Measurements from ENCODE around the gene GATB.

The GATB gene

DNA sequence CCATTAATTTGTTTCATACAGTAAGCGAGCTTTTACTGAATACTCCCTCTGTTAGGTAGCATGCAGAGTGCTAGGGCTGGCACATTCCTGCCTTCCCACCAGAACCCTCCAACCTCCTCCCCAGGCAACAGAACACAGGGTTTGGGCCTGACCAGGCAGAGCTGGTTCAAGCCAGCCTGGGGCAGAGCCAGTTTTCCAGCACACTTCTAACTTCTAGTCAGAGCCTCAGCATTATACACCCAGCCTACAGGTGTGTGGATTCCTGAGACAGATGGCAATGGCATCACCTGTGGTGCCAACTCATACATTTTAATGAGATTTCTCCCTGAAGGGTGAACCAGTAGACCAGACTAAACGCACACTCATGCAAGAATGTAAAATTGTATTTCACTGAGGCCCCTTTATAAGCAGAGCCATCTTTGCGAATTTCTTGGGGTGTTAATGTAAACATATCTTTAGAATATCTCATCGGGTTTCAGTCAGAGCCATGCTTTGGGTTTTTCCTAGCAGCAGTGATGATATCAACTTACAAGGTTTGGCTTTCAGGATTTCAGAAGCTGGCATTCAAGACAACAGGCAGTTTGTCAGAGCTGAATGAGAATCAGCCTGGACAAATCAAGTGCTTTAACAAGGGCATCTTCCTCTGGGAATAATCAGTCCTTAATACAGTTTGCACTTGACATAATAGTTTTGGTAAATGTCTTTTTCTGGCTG lies 92.0 kb downstream of the GATB start:
- no peak for DNase-seq

DNA sequence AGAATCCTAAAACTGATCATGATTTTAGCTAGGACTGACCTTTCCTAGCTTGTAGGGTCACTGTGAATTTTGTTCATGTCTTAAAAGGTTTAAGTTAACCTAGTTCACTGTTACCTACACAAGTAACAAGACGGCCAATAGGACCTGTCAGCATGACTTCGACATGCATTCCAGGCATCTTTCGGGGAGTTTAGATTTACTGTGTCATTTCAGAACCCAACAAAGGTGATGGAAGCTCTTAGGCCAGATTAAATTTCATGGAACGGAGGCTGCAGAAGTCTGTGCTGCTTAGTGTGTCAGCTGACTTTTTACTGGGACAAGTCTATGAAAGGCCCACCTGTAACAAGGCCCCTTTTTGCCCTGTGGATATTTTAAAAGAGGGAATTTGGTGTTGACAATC lies 93.1 kb downstream of the GATB start:
- DNase-seq, result no peak

DNA sequence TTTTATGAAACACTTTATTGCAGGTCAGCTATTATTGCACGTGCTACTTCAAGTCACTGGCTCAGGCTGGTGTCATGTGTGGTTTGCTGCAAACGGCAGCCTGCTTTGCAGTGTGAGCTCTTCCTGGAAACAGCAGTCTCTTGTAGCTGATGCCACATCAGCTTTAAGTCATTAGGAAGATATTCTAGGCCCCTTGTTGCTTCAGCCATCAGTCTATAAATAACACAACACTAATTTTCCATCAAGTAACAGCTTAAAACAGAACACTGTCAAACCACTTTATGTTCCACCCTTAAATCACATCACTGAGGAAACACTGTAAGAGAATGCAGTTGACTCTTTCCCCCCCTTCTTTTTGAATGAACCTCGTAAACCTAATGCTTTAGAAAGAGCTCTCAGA lies 93.8 kb downstream of the GATB start:
- DNase-seq, result no peak

DNA sequence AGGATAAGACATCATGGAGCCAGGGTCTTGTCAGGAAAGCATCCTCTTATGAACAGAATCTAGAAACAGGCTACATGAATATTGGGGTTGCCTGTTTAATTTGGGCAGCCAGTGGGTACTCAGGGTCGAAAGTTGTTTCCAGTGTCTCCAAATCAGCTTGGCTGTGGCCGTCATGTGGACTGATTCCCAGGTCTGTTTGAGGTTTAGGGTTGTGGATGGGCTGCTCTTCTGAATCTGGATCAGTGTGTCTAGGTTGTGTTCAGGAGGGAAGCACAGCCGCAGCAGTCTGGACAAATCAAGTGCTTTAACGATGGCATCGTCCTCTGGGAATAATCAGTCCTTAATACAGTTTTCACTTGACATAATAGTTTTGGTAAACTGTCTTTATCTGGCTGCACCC lies 94.3 kb downstream of the GATB start:
- DNase-seq, result no peak

DNA sequence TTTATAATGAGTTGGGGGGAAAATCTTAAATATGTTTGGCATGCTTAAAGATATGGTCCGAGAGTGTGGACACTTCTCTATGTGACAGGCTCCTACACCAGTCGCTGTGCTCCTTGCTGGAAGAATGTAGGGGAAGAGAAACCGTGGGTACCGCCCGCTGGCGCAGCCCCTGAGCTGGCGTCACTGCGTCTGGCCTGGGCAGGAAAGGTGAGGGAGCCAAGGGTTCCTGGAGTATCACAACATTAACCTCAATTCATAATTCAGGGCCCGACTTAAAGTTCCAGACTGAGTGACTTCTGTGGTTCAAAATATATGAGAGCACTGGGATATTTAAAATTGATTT lies 95.1 kb downstream of the GATB start:
- no peak for DNase-seq

DNA sequence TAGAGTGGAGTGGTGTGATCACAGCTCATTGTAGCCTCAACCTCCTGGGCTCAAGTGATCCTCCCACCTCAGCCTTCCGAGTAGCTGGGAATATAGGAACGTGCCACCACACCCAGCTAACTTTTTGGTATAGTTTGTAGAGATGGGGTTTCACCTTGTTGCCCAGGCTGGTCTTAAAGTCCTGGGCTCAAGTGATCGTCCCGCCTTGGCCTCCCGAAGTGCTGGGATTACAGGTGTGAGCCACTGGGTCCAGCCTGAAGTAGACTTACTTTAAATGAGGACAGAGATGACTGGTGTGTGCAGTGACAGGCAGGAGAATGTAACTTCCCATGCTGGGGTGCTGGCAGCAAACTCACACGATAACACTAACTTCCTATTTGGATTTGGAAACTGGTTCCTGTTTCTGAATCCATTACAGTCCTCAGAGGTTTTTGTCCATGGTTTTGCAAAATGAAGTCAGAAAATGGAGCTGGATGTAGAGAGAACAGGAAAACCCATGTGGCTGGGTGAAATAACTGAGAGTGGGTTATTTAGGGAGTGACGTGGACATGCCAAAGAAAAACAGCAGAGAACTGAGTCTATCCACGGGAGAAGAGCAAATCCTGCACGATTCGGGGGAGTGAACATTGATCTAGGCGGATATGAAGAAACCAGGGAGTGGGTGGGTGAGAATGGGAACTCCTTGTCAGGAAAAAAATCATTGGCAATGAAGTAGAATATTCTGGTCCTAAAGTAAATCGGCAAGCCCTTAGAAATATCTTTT lies 95.6 kb downstream of the GATB start:
- no peak for DNase-seq

DNA sequence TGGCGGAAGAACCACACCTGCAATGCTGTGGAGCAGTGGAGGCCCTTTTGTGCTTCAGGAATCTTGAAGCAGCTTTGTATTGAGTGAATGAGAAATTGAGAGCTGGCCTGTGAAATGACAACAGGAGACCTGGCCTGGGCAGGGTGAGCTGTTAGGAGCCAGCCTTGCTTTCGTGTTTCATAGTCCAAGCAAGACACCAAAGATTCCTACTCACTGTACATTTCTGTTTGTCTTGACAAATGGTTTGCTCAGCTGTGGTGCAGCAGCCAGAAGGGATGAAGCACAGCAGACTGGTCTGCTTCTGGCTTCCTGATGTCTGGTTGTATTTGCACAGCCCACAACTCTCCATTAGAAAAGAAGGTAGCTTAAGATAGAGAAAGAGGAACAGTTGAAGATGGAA lies 96.5 kb downstream of the GATB start:
- DNase-seq, result no peak

DNA sequence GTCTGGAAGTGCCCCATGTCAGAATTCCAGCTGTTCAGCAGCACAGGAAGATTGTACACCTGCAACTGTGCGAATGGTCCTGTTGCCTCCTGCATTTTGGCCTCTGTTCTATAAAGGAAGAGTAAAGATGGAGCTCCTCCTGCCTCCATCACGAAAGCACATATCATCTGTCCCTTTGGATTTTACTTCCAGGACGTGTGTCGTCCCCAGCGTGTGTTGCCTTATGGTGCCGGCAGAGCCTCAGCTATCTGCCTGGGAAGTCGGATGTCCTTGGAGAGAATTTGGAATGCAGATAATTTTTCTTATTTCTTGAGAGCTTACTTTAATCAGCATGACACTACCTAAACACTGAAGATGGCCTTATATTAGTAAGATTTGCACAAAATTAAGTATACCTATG lies 97.7 kb downstream of the GATB start:
- DNase-seq, result no peak

DNA sequence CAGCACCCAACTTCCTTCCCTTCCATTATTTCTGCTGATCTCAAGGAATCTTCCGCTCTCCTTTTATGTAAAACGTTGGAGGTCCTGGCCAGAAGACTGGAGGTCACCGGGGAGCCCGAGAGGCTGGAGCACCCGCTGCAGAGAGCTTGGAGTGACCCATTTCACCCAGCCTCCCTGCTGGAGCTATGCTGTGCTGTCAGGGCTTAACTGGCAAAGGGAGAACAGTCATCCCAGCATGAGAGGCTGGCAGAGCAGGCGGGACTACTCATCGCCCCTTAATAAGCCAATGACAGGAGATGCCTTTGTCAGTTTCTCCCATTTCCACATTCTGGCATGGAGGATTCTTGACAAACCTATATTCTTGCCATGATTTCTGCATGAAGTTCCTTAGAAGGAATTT lies 98.9 kb downstream of the GATB start:
- no peak for DNase-seq

DNA sequence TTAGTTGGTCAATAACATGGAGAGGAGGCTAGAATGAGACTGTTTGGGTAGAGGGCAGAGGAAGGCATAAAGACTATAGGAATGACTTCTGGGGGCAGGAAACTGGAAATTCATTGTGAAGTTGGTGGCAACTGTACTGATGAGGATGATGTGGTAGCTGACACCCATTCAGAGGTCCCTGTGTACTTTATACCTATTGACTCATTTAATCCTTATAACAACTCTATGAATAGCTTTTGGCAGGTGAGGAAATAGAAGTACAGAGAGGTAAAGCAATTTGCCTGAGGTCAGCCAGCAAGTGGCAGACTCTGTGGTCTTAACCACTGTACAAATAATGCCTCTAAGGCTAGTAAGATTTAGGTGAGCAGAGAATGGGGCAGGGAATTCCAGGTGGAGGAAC lies 100.1 kb downstream of the GATB start:
- DNase-seq, result no peak

DNA sequence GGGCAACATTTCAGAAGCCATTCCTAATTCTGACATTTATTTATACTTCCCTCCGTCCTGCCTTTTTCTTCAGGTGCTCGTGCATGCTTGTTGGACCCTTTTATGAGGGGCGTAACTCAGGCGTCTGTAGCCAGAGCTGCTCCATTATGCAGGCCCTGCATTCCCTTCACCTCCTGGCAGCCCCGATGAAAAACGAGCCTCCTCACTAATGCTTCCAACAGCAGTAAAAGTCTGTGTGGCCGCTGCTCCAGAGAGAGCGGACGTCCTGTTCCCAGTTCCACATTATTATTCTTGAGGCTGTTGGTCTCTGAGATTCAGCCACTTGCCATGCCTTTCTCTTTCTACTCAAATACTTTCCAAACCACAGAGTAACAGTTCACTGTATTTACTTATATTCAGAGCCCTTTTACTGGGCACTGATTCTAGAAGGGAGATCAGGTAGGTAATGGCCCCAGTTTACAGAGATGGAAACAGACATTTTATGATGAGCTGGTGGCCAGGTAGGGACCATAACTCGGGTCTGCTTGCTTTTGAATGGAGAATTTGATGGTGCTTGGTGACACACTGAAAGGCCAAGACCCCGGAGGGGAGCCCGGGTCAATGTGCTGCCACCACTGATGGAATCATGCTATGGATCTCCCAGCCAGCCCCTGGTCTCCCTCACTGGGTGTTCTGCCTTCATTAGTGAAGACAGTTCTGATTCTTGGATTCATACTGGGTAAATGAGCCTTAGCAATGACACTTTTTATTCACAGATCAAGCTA lies 101.0 kb downstream of the GATB start:
- no peak for DNase-seq

DNA sequence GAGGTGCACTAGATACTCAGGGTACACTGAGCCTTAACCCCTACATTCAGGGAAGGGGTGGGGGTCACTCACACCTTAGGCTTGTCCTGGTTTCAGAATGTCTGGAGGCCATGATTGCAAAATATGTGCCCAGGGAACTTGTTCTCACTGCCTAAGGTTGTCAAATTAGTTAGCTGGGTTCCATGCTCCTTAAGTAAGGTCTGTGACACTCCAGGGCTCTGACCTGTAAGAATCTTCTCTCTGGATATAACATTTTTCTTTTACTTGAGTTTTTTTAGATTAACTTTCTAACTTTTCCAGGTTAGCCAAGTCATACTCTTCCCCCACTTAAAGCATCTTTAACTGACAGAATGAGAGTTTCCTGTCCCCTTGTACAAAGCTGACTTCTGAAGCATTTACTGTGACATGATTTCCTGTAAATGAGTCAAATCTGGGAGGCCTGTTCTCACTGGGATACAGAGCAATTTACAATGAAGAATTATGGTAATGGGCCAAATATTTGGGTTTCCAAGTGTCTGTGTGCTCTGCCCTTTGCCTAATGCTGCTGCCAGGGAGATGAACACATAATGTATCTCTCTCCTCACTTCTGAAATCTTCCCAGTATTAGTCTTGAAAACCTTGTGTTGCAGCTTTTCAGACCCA lies 101.7 kb downstream of the GATB start:
- no peak for DNase-seq

DNA sequence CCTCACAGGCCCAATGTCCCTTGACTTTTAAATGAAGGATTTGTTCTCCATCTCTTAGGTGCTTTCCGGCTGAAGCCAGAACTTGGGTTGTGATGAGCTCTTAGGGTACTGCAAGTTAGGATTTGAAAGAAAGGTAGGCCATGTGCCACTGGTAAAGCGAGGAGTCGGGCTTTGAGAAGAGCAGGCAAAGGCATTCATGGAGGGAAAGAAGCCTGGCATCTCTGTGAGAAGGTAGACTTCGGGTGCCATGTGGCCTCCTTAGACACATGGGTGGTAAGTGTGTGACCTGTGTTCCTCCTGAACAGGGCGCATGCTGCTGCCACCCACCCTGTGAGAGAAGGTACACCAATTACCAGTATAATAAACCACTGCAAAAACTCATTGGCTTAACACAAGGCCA lies 102.9 kb downstream of the GATB start:
- no peak for DNase-seq

DNA sequence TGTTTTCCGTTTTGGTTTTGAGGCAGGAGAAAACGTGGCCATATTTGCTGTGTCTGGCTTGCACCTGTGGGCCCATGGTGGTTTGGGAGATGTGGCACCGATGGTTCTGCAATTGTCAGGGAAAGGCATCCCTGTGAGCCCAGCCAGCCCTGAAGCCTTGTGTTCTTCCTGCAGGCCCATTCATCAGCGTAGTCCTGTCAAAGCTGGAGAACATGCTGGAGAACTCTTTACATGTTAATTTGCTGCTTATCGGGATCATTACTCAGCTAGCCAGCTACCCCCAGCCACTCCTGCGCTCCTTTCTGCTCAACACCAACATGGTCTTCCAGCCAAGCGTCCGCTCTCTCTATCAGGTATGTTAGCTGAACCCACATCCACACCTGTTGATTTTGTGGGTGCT lies 104.7 kb downstream of the GATB start:
- no peak for DNase-seq

DNA sequence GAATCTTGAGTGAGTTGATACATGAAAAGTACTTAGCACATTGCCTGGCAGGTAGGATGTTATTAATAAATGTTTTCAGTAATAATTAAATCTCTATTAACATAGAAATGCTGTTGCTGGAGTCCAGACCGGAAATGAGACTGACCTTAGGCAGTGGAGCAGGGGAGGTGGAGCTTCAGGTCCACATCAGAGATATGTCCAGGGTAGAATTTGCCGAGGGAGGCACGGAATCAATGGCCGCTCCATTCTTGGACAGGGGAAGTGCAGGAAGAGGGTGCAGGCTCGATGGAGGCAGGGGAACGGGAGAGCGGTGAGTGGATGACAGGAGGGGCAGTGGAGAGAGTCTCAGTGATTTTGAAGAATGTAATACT lies 107.3 kb downstream of the GATB start:
- no peak for DNase-seq

DNA sequence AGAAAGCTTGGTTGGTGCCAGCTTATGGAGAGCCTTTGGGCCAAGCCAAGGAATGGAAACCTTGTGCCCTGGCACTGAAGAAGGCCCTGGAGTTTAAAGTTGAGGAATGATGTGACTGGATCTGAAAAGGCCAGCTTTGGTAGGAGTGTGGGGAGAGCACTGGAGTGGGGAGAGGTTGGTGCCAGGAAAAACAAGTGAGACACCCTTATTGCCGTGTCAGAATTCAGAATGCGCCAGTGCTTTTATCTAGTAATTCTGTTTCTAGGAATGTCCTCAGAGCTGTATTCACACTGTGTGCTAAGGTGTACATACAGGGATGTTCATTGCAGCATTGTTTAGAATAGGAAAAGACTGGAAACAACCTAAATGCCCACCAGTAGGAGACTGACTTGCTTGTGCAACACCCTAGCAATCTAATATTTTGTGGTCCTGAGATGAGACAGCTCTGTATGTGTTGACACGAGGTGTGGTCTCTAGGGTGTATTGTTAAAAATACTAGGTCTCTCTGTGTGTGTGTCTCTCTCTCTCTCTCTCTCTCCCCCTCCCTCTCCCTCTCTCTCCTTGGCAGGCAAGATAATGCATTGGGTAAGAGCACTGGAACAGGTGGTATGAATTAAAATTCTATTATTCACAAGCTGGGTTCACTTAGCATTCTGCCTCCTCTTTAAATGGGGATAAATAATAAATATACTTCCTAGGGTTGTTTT lies 107.8 kb downstream of the GATB start:
- no peak for DNase-seq

DNA sequence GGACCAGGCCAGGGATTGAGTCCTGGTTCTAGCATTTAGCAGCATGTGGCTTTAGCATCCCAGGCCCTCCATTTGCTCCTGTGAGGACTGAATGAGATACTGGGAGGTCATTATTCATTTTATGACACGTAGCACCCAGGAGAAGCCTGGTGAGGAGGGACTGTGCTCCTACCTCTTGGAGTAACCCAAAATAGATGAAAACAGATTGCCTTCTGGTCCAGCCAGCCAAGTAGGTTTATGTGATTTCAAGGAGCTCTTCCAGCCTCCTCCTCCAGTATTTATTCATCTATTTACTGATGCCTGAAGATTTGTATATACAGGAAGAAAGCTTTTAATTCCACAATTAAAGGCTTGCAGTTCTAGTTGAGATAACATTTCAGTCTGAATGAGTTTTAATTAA lies 109.3 kb downstream of the GATB start:
- no peak for DNase-seq

DNA sequence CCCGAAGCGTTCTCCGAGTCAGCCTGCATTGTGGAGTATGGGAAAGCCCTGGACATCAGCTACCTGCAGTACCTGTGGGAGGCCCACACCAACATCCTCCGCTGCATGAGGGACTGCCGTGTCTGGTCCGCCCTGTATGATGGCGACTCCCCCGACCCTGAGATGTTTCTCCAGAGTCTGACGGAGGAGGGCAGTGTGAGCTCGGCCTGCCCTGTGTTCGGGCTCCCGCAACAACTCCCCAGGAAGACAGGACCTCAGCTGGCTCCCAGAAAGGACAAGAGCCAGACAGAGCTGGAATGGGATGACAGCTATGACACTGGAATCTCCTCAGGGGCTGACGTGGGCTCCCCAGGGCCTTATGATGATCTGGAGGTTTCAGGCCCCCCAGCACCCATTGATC lies 111.3 kb downstream of the GATB start:
- no peak for DNase-seq

DNA sequence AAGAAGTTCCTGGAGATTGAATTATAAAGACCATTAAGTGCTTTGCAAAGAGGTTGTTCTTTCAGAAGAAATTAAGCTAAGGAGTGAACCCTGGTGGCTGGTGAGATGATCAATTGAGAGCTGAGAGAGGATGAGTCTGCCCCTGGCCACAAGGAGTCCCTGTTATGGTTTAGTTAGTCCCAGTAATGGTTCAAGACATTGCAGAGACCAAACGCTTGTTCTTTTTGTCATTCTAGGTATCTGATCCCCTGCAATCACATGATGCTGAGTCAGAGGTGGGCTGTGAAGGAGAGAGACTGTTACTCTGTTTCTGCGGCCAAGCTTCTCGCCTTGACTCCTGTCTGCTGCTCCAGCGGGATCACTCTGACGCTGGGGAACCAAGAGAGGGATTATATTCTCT lies 114.5 kb downstream of the GATB start:
- no peak for DNase-seq

DNA sequence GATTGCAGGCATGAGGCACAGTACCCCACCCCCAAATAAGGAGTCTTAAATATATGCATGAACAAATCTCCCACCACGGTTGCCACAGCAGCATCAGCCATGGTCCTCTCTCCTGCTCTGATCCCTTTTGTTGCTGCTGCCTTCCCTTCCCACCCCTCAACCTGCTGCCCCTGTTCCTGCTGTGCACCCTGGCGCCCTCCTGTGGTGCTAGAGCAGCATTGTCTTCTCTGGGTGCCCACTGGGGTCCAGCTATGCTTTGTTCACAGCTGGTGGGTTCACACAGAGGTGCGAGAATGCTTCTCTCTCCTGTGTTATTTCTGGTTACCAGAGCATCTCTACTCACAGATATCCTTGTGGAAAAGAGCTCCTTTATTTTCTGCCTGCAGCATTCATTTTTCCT lies 116.2 kb downstream of the GATB start:
- no peak for DNase-seq

DNA sequence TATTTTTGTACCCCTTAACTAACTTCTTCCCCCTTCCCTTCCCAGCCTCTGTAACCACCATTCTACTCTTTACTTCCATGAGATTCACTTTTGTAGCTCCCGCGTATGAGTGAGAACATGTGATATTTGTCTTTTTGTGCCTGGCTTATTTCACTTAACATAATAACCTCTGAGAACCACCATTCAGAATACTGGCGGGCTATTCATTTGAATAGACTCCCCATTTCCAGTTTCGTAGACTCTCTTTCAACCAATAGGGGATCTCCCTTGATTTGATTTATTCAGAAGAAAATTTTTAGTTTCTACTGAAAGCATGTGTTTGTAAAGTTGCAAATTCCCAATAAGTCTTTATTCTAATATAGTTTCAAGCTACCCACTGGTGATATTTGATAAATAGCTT lies 117.2 kb downstream of the GATB start:
- DNase-seq, result no peak

DNA sequence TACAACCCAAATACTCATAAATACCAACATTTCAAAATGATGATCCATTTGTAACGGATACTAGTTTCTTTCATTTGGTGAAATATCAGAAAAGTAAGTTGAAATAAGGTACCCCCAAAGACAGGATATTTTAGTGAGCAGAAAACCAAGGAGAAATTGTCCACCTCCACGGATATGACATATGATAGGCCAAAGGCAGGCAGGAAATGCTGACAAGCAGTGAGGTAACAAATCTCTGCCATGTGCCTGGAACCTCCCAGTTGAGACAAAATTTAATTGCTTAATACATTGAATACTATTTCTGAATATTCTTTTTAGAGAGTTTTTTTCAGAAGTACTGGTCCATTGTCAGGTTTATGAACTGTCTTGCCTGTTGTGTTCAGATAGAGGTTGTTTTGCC lies 118.8 kb downstream of the GATB start:
- no peak for DNase-seq

DNA sequence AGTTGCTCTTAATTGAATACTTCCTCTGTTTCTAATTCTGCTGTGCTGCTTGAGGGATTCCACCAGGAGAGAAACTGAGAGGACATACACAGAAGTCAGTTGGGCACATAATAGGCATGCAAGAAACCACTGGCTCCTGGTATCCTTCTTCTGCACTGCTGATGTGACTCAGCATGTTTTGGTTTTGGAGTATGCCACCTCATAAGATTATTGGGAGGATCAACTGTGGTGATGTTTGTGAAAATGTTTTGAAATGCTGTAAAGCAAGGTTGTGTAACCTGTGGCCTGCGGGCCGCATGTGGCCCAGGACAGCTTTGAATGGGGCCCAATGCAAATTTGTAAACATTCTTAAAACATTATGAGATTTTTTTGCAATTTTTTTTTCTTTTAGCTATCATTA lies 119.6 kb downstream of the GATB start:
- no peak for DNase-seq
